Measurements from ENCODE around the gene ANKRD28. TPM values are rescaled to one million over a fixed set of nuclear protein-coding genes. Genes with fewer than 3 reads are reported as not detected.

Gene ANKRD28
- total RNA-seq, 2 donors from 2014 or later, result 33.4 to 37.1 TPM

DNA sequence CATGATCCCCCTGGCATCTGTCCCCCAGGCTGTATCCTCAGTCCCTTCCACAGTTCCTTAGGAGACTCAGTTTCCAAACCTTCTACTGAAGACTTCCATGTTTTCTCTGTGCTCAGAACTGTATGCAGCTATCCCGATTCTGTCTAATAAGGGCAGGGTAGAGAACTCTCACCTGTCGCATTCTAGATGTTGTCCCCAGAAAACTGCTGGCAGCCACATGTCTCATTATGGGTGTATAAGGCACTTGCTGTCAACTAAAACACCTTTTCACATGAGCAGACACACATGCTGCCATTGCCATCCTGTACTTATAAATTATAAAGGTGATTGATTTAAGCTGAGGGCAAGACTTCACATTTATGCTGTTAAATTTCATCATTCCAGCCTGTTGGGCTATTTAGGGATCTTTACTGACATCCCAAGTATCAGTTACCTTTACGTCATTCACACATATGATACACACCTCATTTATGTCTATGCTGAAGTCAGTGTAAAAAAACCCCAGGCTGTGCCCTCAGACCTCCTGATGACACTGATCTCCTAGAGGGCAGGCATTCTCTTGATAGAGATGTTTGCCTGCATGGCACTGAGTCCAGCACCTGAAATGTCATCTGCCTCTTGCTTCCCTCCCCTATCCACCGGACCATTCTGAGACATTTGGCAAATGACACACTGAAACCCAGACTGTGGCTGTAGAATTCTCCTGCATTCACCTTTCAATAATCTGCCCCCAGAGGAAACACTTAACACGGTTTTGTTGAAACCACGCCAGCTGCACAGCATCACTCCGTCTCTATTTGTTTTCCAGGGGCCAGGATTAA lies 160.4 kb downstream of the ANKRD28 start:
- no peak overlapping the region for H3K9ac ChIP-seq (ENCODE audit: extremely low read depth, low read length, poor library complexity, severe bottlenecking)
- H3K27ac Mint-ChIP-seq, result no peak overlapping the region

DNA sequence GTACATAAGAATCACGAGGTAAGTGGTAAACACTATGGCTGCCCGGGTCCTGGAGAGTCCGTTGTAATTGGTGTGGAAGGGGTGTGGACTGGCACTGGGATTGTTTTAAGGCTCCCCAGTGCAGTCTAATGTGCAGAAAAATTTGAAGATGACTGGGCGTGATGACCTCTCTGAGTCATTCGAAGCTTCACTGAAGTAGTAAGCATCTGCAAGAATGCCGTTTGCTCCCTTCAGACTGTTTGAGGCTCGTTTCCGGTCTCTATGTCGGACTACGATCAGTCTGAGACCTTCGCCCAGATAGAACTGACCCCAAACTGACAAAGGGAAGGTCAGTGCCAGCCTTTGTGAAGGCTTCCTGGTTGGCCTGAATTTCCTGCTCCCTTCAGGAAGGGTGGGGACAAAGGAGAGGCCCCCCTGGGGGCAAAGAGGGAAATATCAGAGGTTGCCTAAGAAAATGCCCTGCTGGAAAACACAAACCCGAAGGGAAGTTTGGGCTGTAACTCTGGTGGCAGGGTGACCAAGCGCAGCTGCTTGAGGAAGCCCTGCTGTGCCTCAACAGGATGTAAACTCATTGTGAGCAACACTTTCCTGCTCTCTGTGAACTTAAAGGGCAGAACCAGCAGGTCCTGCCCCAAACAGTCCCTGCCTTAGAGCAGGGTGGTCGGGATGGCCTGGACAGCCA lies 161.6 kb downstream of the ANKRD28 start:
- Mint-ChIP-seq H3K9me3 (no peaks in the 10 kb centered on the region), H3K27ac (no peak overlapping the region), H3K36me3 (ENCODE audit: low read depth) (peaks cover 7% of the 10 kb centered on the region), H3K4me1 (peaks cover 32% of the 10 kb centered on the region), H3K4me3 (no peak overlapping the region), H3K27me3 (ENCODE audit: insufficient read depth) (no peaks in the 10 kb centered on the region)
- Histone ChIP-seq H3K9me3 (ENCODE audit: control insufficient read depth, low read length) (no peaks in the 10 kb centered on the region), H3K4me3 (ENCODE audit: low read length) (no peak overlapping the region), H3K36me3 (ENCODE audit: control insufficient read depth, insufficient read depth, low read length) (no peaks in the 10 kb centered on the region), H3K4me1 (ENCODE audit: control insufficient read depth, insufficient read depth, low read length) (peaks cover 3% of the 10 kb centered on the region), H3K9ac (ENCODE audit: extremely low read depth, low read length, poor library complexity, severe bottlenecking) (no peak overlapping the region), H3K27me3 (ENCODE audit: control insufficient read depth, insufficient read depth, low read length, poor library complexity, severe bottlenecking) (no peaks in the 10 kb centered on the region), H3K27ac (ENCODE audit: low read depth, low read length) (no peak overlapping the region)
- DNase-seq, result no peak
- WGBS, 2 experiments (ENCODE audit: insufficient coverage in 1 of 2, insufficient read length in 1 of 2), result 93 to 94% methylated on average over 13 to 14 of the region's 14 CpGs
- TF ChIP-seq, protein P1, sequence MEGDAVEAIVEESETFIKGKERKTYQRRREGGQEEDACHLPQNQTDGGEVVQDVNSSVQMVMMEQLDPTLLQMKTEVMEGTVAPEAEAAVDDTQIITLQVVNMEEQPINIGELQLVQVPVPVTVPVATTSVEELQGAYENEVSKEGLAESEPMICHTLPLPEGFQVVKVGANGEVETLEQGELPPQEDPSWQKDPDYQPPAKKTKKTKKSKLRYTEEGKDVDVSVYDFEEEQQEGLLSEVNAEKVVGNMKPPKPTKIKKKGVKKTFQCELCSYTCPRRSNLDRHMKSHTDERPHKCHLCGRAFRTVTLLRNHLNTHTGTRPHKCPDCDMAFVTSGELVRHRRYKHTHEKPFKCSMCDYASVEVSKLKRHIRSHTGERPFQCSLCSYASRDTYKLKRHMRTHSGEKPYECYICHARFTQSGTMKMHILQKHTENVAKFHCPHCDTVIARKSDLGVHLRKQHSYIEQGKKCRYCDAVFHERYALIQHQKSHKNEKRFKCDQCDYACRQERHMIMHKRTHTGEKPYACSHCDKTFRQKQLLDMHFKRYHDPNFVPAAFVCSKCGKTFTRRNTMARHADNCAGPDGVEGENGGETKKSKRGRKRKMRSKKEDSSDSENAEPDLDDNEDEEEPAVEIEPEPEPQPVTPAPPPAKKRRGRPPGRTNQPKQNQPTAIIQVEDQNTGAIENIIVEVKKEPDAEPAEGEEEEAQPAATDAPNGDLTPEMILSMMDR (conservative IDR thresholded peaks at IDR 0.05), result no peak

More for the DNA sequence above, 160.4 kb downstream of the ANKRD28 start:
- no peaks in the 10 kb centered on the region for H3K9me3 ChIP-seq (ENCODE audit: control insufficient read depth, low read length)
- no peaks in the 10 kb centered on the region for H3K27me3 Mint-ChIP-seq (ENCODE audit: insufficient read depth)
- TF ChIP-seq, protein P1 (conservative IDR thresholded peaks at IDR 0.05), result no peak
- H3K4me3 ChIP-seq (ENCODE audit: low read length), result no peak overlapping the region
- H3K27ac ChIP-seq (ENCODE audit: low read depth, low read length), result no peak overlapping the region
- peaks cover 25% of the 10 kb centered on the region for H3K4me1 Mint-ChIP-seq
- no peak for DNase-seq
- peaks cover 3% of the 10 kb centered on the region for H3K4me1 ChIP-seq (ENCODE audit: control insufficient read depth, insufficient read depth, low read length)
- no peak overlapping the region for H3K4me3 Mint-ChIP-seq
- no peaks in the 10 kb centered on the region for H3K27me3 ChIP-seq (ENCODE audit: control insufficient read depth, insufficient read depth, low read length, poor library complexity, severe bottlenecking)
- WGBS, 2 experiments (ENCODE audit: insufficient coverage in 1 of 2, insufficient read length in 1 of 2), result 93 to 98% methylated on average over 7 of the region's 7 CpGs
- H3K36me3 Mint-ChIP-seq (ENCODE audit: low read depth), result peaks cover 16% of the 10 kb centered on the region
- H3K36me3 ChIP-seq (ENCODE audit: control insufficient read depth, insufficient read depth, low read length), result no peaks in the 10 kb centered on the region
- H3K9me3 Mint-ChIP-seq, result no peaks in the 10 kb centered on the region

DNA sequence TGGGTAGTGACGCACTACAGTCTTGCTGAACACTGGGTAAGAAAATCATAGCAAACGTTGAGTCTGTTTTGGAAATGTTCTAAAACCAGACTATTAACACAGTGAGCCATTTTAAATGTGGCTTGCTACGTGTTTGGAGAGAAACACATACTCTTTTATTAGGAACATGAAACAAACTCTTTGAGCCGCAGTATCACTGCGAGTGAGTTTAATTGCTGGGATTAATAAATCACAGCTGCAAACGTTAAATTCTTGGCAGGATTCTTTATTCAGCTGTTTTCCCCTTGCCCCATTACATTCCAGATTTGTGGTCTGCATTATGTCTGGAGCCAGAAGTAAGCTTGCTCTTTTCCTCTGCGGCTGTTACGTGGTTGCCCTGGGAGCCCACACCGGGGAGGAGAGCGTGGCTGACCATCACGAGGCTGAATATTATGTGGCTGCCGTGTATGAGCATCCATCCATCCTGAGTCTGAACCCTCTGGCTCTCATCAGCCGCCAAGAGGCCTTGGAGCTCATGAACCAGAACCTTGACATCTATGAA lies 162.6 kb downstream of the ANKRD28 start:
- H3K9me3 ChIP-seq (ENCODE audit: control insufficient read depth, low read length), result no peaks in the 10 kb centered on the region
- no peak overlapping the region for H3K9ac ChIP-seq (ENCODE audit: extremely low read depth, low read length, poor library complexity, severe bottlenecking)
- H3K27me3 ChIP-seq (ENCODE audit: control insufficient read depth, insufficient read depth, low read length, poor library complexity, severe bottlenecking), result no peaks in the 10 kb centered on the region
- Mint-ChIP-seq H3K27me3 (ENCODE audit: insufficient read depth) (no peaks in the 10 kb centered on the region), H3K9me3 (no peaks in the 10 kb centered on the region), H3K27ac (no peak overlapping the region), H3K4me1 (peaks cover 36% of the 10 kb centered on the region), H3K36me3 (ENCODE audit: low read depth) (peaks cover 7% of the 10 kb centered on the region), H3K4me3 (no peak overlapping the region)
- DNase-seq, result no peak
- WGBS, 2 experiments (ENCODE audit: insufficient coverage in 1 of 2, insufficient read length in 1 of 2), result 95 to 96% methylated on average over 12 to 13 of the region's 13 CpGs
- H3K27ac ChIP-seq (ENCODE audit: low read depth, low read length), result no peak overlapping the region
- no peaks in the 10 kb centered on the region for H3K36me3 ChIP-seq (ENCODE audit: control insufficient read depth, insufficient read depth, low read length)
- H3K4me1 ChIP-seq (ENCODE audit: control insufficient read depth, insufficient read depth, low read length), result peaks cover 3% of the 10 kb centered on the region
- no peak overlapping the region for H3K4me3 ChIP-seq (ENCODE audit: low read length)
- TF ChIP-seq, protein P1 (conservative IDR thresholded peaks at IDR 0.05), result no peak
